Trophoblast cell (in vitro differentiated cells and primary cell): ENCODE measurements around the gene SRRT.

Source experiments
- DNase-seq, 2 donors: peaks; one replicate each; pipeline ENCODE4 v3.0.0-alpha.2; 2016
- H2AFZ ChIP-seq: 2 replicates; pipeline ENCODE4 v1.6.1; 2013; ENCODE audit warnings: low read length, moderate library complexity, mild to moderate bottlenecking; ENCODE audit not compliant: insufficient read depth, poor library complexity
- H2AK5ac ChIP-seq: 2 replicates; pipeline ENCODE4 v1.6.1; 2013; ENCODE audit warnings: mild to moderate bottlenecking, low read length
- H2BK120ac ChIP-seq: 2 replicates; pipeline ENCODE4 v1.6.1; 2013; ENCODE audit warnings: low read length, mild to moderate bottlenecking, moderate library complexity; ENCODE audit not compliant: insufficient read depth, poor library complexity
- H2BK12ac ChIP-seq: 2 replicates; pipeline ENCODE4 v1.6.1; 2013; ENCODE audit warnings: mild to moderate bottlenecking, low read length, moderate library complexity
- H2BK5ac ChIP-seq: 2 replicates; pipeline ENCODE4 v1.6.1; 2013; ENCODE audit warnings: low read length, low read depth, moderate library complexity, mild to moderate bottlenecking; ENCODE audit not compliant: poor library complexity
- H3K14ac ChIP-seq: 2 replicates; pipeline ENCODE4 v1.6.1; 2013; ENCODE audit warnings: mild to moderate bottlenecking, low read length
- H3K18ac ChIP-seq: 2 replicates; pipeline ENCODE4 v1.6.1; 2013; ENCODE audit warnings: mild to moderate bottlenecking, low read length
- H3K23ac ChIP-seq: 2 replicates; pipeline ENCODE4 v1.6.1; 2013; ENCODE audit warnings: low read length
- H3K27ac ChIP-seq: 2 replicates; pipeline ENCODE4 v1.5.1; 2013; ENCODE audit warnings: low read depth, mild to moderate bottlenecking, inconsistent platforms, low read length, moderate library complexity
- H3K27me3 ChIP-seq: 2 replicates; pipeline ENCODE4 v1.6.1; 2013; ENCODE audit warnings: inconsistent platforms, mild to moderate bottlenecking, low read length, moderate library complexity; ENCODE audit not compliant: insufficient read depth
- H3K36me3 ChIP-seq, 2 experiments: 1 replicate in 1 of 2; 2 replicates in 1 of 2; pipeline ENCODE4 v1.6.1; 2013; ENCODE audit warnings: low read length in 2 of 2, mild to moderate bottlenecking in 2 of 2, moderate library complexity in 1 of 2; ENCODE audit not compliant: insufficient read depth in 2 of 2, control insufficient read depth in 1 of 2
- H3K4ac ChIP-seq: 2 replicates; pipeline ENCODE4 v1.6.1; 2013; ENCODE audit warnings: low read depth, mild to moderate bottlenecking, low read length, moderate library complexity
- H3K4me1 ChIP-seq, 2 experiments: 1 replicate in 1 of 2; 2 replicates in 1 of 2; pipeline ENCODE4 v1.6.1; 2013; ENCODE audit warnings: low read length in 2 of 2, mild to moderate bottlenecking in 2 of 2, moderate library complexity in 1 of 2; ENCODE audit not compliant: insufficient read depth in 2 of 2, control insufficient read depth in 1 of 2
- H3K4me2 ChIP-seq: 2 replicates; pipeline ENCODE4 v1.6.1; 2013; ENCODE audit warnings: inconsistent platforms, mild to moderate bottlenecking, low read length, moderate library complexity
- H3K4me3 ChIP-seq: 2 replicates; pipeline ENCODE4 v1.5.1; 2013; ENCODE audit warnings: mild to moderate bottlenecking, low read depth, low read length, inconsistent platforms
- H3K79me1 ChIP-seq: one replicate; pipeline ENCODE4 v1.6.1; 2013; ENCODE audit warnings: low read length
- H3K79me2 ChIP-seq: 2 replicates; pipeline ENCODE4 v1.6.1; 2013; ENCODE audit warnings: low read length, mild to moderate bottlenecking; ENCODE audit not compliant: control insufficient read depth, insufficient read depth, poor library complexity
- H3K9ac ChIP-seq: 2 replicates; pipeline ENCODE4 v1.6.1; 2013; ENCODE audit warnings: mild to moderate bottlenecking, low read length
- H3K9me3 ChIP-seq: 2 replicates; pipeline ENCODE4 v1.6.1; 2013; ENCODE audit warnings: low read depth, mild to moderate bottlenecking, control low read depth, inconsistent platforms, low read length; ENCODE audit not compliant: insufficient read depth
- H4K12ac ChIP-seq: 2 replicates; pipeline ENCODE4 v1.6.1; 2013; ENCODE audit warnings: low read depth, mild to moderate bottlenecking, low read length, moderate library complexity
- H4K8ac ChIP-seq: 2 replicates; pipeline ENCODE4 v1.6.1; 2013; ENCODE audit warnings: low read depth, mild to moderate bottlenecking, low read length, moderate library complexity
- H4K91ac ChIP-seq: one replicate; pipeline ENCODE4 v1.6.1; 2013; ENCODE audit warnings: low read depth, mild to moderate bottlenecking, low read length, moderate library complexity
- WGBS: extraction: QIAGEN DNeasy Blood & Tissue Kit; methylation state at CpG from one replicate; pipeline ENCODE4 v1.1.7; 2013; ENCODE audit warnings: missing lambda C conversion rate; ENCODE audit not compliant: insufficient read length, insufficient coverage; ENCODE audit errors: extremely low coverage; 5-methylcytosine and 5-hydroxymethylcytosine counted together

SRRT gene

DNA sequence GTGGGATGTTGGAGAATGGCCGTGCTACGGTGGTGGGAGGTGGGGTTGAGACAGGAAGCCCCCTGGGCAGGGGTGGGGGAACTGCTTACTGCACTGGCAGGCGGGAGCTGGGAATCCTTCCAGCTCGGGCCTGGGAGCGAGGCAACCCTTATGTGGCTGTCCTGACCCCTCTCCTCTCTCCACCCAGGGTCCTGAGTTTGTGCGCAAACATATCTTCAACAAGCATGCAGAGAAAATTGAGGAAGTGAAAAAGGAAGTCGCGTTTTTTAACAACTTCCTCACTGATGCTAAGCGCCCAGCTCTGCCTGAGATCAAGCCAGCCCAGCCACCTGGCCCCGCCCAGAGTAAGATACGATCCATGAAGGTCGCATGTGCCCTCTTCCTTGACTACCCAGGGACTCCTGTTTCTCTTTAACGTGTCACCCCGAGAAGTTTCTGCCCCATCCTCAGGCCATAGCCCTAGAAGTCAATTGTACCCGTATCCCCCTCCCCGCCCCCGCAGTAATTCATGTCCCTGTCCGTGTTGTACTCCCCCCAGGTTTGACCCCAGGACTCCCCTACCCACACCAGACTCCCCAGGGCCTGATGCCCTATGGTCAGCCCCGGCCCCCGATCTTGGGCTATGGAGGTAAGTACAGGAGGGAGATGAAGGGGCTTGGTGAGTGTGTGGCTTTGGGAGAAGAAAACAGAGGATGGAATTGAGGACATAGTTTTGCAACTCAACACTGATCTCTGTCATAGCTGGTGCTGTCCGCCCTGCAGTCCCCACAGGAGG, 12.8 kb downstream of the SRRT start:
- peak in 1 of 2 donors; percentile 29 for DNase-seq
- Histone ChIP-seq H2BK12ac (no peak overlapping the region), H2BK5ac (no peak overlapping the region), H4K91ac (no peak overlapping the region), H3K4me1 (peaks cover 13 to 25% of the 10 kb centered on the region in 2 experiments), H3K23ac (no peak overlapping the region), H3K27me3 (no peaks in the 10 kb centered on the region), H3K36me3 (peaks cover 66 to 68% of the 10 kb centered on the region in 2 experiments), H3K18ac (no peak overlapping the region), H3K14ac (no peak overlapping the region), H3K4me2 (no peak overlapping the region), H3K4ac (no peak overlapping the region), H3K9me3 (no peaks in the 10 kb centered on the region), H3K9ac (no peak overlapping the region), H3K79me2 (peaks cover 17% of the 10 kb centered on the region), H4K12ac (no peak overlapping the region), H2AK5ac (no peak overlapping the region), H3K4me3 (no peak overlapping the region), H3K27ac (no peak overlapping the region), H2AFZ (no peak overlapping the region), H3K79me1 (peaks cover 24% of the 10 kb centered on the region), H4K8ac (no peak overlapping the region), H2BK120ac (no peak overlapping the region)
- WGBS: no CpG with 5 or more reads among the region's 21 CpGs

DNA sequence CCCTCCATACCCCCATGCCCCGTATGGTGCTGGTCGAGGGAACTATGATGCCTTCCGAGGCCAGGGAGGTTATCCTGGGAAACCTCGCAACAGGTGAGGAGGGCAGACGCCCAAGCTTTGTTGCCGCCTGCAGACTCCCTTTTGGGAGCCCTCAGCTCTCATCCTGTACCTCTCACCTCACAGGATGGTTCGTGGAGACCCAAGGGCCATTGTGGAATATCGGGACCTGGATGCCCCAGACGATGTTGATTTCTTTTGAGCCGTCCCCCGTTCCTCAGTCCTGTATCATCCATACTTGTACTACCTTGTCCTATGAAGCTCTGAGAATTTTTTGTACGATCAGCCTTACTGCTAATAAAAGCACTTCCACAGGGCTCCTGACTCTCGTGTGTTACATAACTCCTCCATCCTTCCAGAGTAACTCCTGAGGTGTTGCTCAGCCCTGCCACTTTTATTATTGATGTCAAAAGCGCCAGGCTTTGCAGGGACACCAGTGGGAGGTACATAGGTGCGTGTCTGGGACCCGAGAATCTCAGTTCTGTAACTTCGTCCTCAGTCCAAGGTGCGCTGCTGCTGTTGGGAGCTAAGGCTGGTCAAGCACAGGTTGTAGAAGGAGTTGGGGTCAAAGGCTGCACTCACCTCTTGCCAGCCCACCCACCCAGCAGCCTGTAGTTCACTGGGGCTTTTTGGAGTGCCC, 13.5 kb downstream of the SRRT start:
- Histone ChIP-seq H3K4me2 (peak overlapping the region; percentile 84), H3K23ac (no peak overlapping the region), H3K27ac (peak overlapping the region; percentile 93), H3K36me3 (peaks cover 65 to 67% of the 10 kb centered on the region in 2 experiments), H4K12ac (peak overlapping the region; percentile 89), H3K79me1 (peaks cover 24% of the 10 kb centered on the region), H2BK120ac (no peak overlapping the region), H3K4me3 (peak overlapping the region; percentile 86), H4K91ac (peak overlapping the region; percentile 90), H3K27me3 (no peaks in the 10 kb centered on the region), H3K9me3 (no peaks in the 10 kb centered on the region), H3K14ac (no peak overlapping the region), H3K4ac (peak overlapping the region; percentile 85), H2BK12ac (no peak overlapping the region), H3K18ac (no peak overlapping the region), H3K79me2 (peaks cover 17% of the 10 kb centered on the region), H2BK5ac (no peak overlapping the region), H3K4me1 (peaks cover 13 to 30% of the 10 kb centered on the region in 2 experiments), H2AFZ (no peak overlapping the region), H3K9ac (peak overlapping the region; percentile 93), H2AK5ac (no peak overlapping the region), H4K8ac (peak overlapping the region; percentile 92)
- WGBS: no CpG with 5 or more reads among the region's 18 CpGs
- peak; percentile 72 to 77 for DNase-seq

GRCh38 chr7:100888988-100889750, 14.3 kb downstream of the SRRT start, which contains the start of gene UFSP1:
TSS of gene UFSP1 (minus strand) at chr7:100889715. CDS start at chr7:100889271, 444 bp downstream.
- H3K27ac ChIP-seq: peak within 1 kb of the TSS; percentile 98
- H2BK12ac ChIP-seq: no peak within 1 kb of the TSS
- peak within 1 kb of the TSS; percentile 85 for H2AFZ ChIP-seq
- H2BK120ac ChIP-seq: peak within 1 kb of the TSS; percentile 84
- no peaks in the 10 kb centered on the region for H3K27me3 ChIP-seq
- peaks cover 58 to 60% of the 10 kb centered on the region in 2 experiments for H3K36me3 ChIP-seq
- peak within 1 kb of the TSS; percentile 98 for H4K91ac ChIP-seq
- peak within 1 kb of the TSS; percentile 93 for H3K9ac ChIP-seq
- H3K4me1 ChIP-seq: peaks cover 16 to 34% of the 10 kb centered on the region in 2 experiments
- H3K79me2 ChIP-seq: peaks cover 17% of the 10 kb centered on the region
- peak within 1 kb of the TSS; percentile 92 for H3K4me2 ChIP-seq
- H2BK5ac ChIP-seq: peak within 1 kb of the TSS; percentile 92
- peak within 1 kb of the TSS; percentile 85 for H3K4ac ChIP-seq
- H3K14ac ChIP-seq: peak within 1 kb of the TSS; percentile 97
- peak; percentile 56 to 60 for DNase-seq
- WGBS: no CpG with 5 or more reads among the region's 73 CpGs
- peaks cover 24% of the 10 kb centered on the region for H3K79me1 ChIP-seq
- peak within 1 kb of the TSS; percentile 95 for H4K8ac ChIP-seq
- peak within 1 kb of the TSS; percentile 93 for H3K18ac ChIP-seq
- H2AK5ac ChIP-seq: peak within 1 kb of the TSS; percentile 76
- peak within 1 kb of the TSS; percentile 89 for H4K12ac ChIP-seq
- peak within 1 kb of the TSS; percentile 86 for H3K4me3 ChIP-seq
- no peaks in the 10 kb centered on the region for H3K9me3 ChIP-seq
- no peak within 1 kb of the TSS for H3K23ac ChIP-seq
